GM18873 (cell line): ENCODE measurements around the gene MIER1.
"Not testable (repeated sequence)": the region's sequence is repeated elsewhere in the genome, so short reads cannot be mapped to it uniquely, and the experiment has no call there.

Experiments used
- ATAC-seq: cut with Tn5 transposase; IDR thresholded peaks from one replicate; pipeline ENCODE4 v1.9.1; 2021; ENCODE audit warnings: mild to moderate bottlenecking, moderate library complexity, moderate number of reproducible peaks; ENCODE audit not compliant: unreplicated experiment, low FRiP score

The MIER1 gene

GRCh38 chr1:66924756-66925557, at the start of gene MIER1, which contains the start of gene DNAI4:
MIER1 (plus strand) TSS chr1:66924990; CDS start chr1:66925029, 39 bp downstream.
DNAI4 (minus strand) TSS chr1:66924856; CDS start chr1:66924831, 25 bp downstream.
- ATAC-seq = peak; percentile 86

- ATAC-seq = no peak
Measured at GRCh38 chr1:66876664-66877063, 48.1 kb upstream of the MIER1 start.

GRCh38 chr1:66889030-66889429, 35.8 kb upstream of the MIER1 start:
- no peak for ATAC-seq

- ATAC-seq = no peak
Measured at GRCh38 chr1:66890621-66891020, 34.2 kb upstream of the MIER1 start.

DNA sequence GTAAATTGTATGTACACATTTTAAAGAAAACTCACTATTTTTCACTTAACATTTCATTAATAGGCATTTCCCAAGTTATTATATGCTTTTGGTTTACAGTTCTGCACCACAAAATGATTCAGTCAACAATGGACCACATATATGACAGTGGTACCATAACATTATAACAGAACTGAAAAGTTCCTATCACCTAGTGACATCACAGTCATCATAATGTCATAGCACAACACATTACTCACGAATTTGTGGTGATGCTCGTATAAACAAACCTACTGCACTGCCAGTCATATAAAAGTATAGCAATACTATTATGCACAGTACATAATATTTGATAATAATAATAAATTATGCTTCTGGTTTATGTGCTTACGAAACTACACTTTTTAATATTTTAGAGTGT, 31.1 kb upstream of the MIER1 start:
- ATAC-seq = no peak

DNA sequence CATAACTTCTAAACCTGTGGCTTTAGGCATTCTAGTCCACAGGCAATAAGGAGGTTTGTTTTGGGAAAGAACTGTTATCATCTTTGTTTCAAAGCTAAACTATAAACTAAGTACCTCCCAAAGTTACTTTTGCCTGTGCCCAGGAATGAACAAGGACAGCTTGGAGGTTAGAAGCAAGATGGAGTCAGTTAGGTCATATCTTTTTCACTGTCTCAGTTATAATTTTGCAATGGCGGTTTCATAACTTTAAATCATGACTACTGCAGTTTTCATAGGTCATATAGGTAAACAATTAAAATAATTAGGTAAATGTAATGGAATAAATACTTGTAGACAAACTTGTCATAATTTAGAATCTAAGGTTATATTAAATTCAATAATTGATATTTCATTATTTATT, 9.6 kb upstream of the MIER1 start:
- ATAC-seq = not testable (repeated sequence)

DNA sequence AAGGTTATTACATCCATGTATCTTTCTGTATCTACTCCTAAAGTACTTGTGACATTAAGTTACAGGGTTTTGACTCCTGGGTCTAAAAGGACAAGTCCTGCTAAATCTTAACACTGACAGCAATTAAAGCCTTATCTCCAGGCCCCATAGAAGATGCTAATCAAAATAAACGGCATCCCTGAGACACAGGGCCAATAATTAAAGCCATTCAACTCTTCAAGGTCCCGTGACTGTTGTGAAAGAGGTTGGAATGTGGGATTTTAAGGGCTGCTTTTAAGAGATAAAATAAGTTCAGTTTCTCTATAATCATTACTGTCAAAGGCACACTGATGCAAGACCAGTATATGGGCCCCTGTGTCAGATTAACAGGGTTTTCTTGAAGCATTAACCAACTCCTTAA, 8.5 kb upstream of the MIER1 start:
- no peak for ATAC-seq

GRCh38 chr1:66917476-66917875, 7.3 kb upstream of the MIER1 start:
- ATAC-seq = no peak

- ATAC-seq = no peak
Measured at GRCh38 chr1:66919063-66919462, 5.7 kb upstream of the MIER1 start.

DNA sequence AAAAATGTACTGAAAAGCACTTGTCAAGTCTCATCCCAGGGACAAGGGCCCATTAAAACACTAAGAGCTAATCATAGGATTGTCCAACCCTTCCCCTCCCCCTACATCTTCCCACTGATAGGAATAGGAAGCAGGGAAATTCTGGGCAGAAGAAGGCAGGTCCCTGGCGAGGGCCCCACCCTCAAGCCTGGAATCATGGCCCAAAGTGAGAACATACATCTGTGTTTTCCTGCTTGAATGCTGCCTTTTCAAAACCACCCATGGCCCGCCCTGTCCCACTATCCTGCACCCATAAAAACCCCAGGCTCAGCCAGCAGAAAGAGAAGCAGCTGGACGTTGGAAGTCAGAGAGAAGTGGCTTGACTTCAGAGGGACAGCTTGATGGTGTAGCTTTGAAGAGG, 5.0 kb upstream of the MIER1 start:
- ATAC-seq = no peak

DNA sequence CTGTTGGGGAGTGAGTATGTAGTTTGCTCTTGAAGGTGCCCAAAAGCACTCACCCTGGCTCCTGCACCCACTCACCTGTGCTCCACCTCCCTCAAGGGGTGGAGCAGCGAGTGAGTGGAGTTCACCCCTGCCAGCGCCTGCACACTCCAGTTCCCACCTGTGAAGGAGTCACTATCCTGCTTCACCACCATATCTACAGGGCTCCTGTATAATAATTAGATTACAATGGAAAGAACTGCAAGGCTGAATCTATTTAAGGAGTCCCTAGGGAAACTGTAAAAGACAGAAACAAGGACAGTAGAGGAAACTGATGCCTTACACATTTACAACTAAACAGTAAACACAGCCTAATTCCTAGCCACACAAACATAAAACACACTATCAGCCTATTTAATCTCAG, 4.2 kb upstream of the MIER1 start:
- no peak for ATAC-seq

DNA sequence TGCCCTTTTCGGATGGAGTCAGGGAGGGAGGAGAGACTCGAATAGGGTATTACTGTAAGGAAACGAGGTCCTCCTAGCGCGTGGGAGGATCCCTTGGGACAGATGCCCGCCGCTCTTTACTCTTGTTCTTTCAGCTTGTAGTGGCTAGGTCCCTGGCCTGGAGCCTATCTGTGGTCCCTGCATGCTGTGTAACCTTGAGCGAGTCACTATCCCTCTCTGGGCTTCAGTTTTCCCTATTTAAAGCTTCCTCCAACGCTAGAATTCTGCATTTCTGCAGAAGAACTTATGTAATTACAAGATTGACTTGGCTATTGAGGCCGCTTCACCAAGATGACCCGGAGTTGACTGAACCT, 744 bp downstream of the MIER1 start:
- ATAC-seq = peak; percentile 1

GRCh38 chr1:66925944-66926343, 1.2 kb downstream of the MIER1 start:
- no peak for ATAC-seq

DNA sequence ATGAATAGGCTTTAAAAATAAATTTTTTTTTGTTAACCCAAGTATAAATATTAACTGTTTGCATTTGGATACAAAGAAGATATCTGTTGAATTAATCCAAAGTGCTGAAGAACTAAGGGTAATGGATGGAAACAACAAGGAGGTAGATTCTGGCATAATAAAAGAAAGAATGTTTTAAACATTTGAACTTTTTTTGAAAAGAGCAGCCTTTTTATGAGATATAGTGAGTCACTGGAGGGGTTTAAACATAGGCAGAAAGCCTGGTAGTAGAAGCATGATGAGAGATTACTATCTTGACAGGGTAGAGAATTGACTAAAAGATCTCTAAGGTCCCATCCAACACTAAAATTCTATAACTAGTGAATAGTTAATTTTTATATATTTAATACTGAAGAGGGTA, 2.7 kb downstream of the MIER1 start:
- ATAC-seq = no peak

- no peak for ATAC-seq
Measured at GRCh38 chr1:66929146-66929688, 4.4 kb downstream of the MIER1 start.

DNA sequence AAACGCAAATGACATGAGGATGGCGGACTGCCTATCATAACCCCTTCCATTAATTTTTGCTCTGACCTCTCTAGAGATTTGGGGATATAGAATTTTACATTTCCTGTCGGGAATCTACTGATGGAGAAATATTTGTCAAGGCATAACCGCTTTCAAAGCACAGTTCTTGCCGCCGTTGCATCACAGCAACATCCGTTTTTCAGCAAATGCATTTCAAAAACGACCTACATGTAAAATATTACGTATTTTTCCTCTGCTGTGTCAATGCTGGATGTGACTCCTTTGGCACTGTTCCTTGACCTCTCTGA, 4.9 kb downstream of the MIER1 start:
- no peak for ATAC-seq

DNA sequence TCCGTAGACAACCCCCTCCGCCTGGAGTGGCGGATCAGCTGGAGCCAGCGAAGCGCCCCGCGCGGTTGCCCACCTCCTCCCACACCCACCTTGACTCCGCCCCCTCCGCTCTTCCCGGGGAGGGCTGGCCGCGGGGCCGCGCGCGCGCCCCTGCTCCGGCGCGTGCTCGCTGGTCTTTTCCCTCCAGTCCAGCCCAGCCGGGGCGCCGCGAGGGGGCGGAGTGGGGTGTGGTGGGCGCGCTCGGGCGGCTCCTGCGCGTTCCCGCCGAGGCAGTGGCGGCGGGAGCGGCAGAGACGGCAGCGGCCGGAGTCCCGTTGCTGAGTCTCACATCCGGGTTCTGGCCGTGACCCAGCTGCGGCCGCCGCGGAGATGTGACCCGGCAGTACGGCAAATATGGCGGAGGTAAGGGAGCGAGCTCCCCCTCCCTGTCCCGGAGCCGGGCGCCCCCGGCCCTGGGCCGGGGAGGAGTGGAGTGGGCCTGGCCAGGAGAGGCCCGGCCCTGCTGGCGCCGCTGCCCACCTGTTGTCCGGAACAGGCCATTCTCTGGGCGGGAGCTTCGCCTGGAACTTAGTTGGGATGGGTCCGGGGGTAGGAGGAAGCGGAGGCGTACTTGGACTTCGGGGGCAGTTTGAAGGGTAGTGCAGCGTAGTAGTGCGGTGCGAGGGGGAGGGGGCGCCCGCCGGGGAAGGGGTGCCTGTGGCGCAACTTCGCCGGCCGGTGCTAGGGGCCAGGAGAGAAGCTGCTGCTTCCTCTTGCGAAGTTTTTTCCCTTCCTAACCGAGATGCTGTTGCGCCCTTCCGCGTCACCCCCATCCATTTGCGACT, 5.4 kb downstream of the MIER1 start:
- ATAC-seq = peak; percentile 60

GRCh38 chr1:66930823-66931174, 6.0 kb downstream of the MIER1 start:
- no peak for ATAC-seq

- no peak for ATAC-seq
Measured at GRCh38 chr1:66931590-66931989, 6.8 kb downstream of the MIER1 start.

- ATAC-seq = no peak
Measured at GRCh38 chr1:66932291-66932690, 7.5 kb downstream of the MIER1 start.

GRCh38 chr1:66933887-66934700, 9.3 kb downstream of the MIER1 start:
- ATAC-seq = no peak
